Natural killer cell (primary cell): ENCODE results near the gene ZNF445. TPM values are rescaled to one million over a fixed set of nuclear protein-coding genes. Genes with fewer than 3 reads are reported as not detected.

Experiments
- ATAC-seq, 3 donors: fragments of 150-1000 bp in 2 of 3; fragments of 200-7000 bp in 1 of 3; cut with Tn5 transposase; 1 replicate in 1 of 3; 2 replicates in 2 of 3; pipeline ENCODE4 v1.10.0; 2021; ENCODE audit warnings: mild to moderate bottlenecking in 2 of 3, moderate library complexity in 2 of 3
- DNase-seq, 2 donors: peaks; one replicate each; pipeline versions ENCODE4 v3.0.0 to v3.0.0-alpha.2; 2013 to 2021; ENCODE audit warnings: mixed read lengths in 1 of 2
- H3K27ac ChIP-seq: one replicate; pipeline ENCODE4 v1.5.1; 2013; ENCODE audit warnings: mild to moderate bottlenecking, low read length
- H3K27me3 ChIP-seq: one replicate; pipeline ENCODE4 v1.6.1; 2013; ENCODE audit warnings: low read length; ENCODE audit not compliant: control insufficient read depth, insufficient read depth
- H3K36me3 ChIP-seq: one replicate; pipeline ENCODE4 v1.6.1; 2013; ENCODE audit warnings: low read length; ENCODE audit not compliant: control insufficient read depth, insufficient read depth
- H3K4me1 ChIP-seq: one replicate; pipeline ENCODE4 v1.6.1; 2013; ENCODE audit warnings: low read length; ENCODE audit not compliant: control insufficient read depth, insufficient read depth
- H3K4me3 ChIP-seq: one replicate; pipeline ENCODE4 v1.5.1; 2013; ENCODE audit warnings: low read length
- H3K9me3 ChIP-seq: one replicate; pipeline ENCODE4 v1.6.1; 2013; ENCODE audit warnings: low read length; ENCODE audit not compliant: control insufficient read depth, insufficient read depth
- H3K27ac Mint-ChIP-seq, 2 donors: one replicate each; pipeline ENCODE4 v1.8.0; 2022; ENCODE audit warnings: mild to moderate bottlenecking in 2 of 2, mixed read lengths in 2 of 2, moderate library complexity in 1 of 2
- H3K27me3 Mint-ChIP-seq, 2 donors: one replicate each; pipeline ENCODE4 v1.8.0; 2022; ENCODE audit warnings: low read depth in 2 of 2, mixed read lengths in 2 of 2
- H3K36me3 Mint-ChIP-seq: one replicate; pipeline ENCODE4 v1.8.0; 2022; ENCODE audit warnings: mixed read lengths
- H3K4me1 Mint-ChIP-seq, 2 donors: one replicate each; pipeline ENCODE4 v1.8.0; 2022; ENCODE audit warnings: mixed read lengths in 2 of 2
- H3K4me3 Mint-ChIP-seq: one replicate; pipeline ENCODE4 v1.8.0; 2022; ENCODE audit warnings: mild to moderate bottlenecking, moderate library complexity, mixed read lengths
- H3K9me3 Mint-ChIP-seq, 2 donors: one replicate each; pipeline ENCODE4 v1.8.0; 2022; ENCODE audit warnings: mixed read lengths in 2 of 2
- WGBS: methylation state at CpG from one replicate; pipeline ENCODE4 v1.1.7; 2013; ENCODE audit warnings: missing lambda C conversion rate; ENCODE audit not compliant: insufficient coverage; 5-methylcytosine and 5-hydroxymethylcytosine counted together
- intact Hi-C: fragments of 100-400 bp; cut with micrococcal nuclease; formaldehyde crosslinking; loops from one replicate; pipeline ENCODE4 v1.14.2; 2022
- total RNA-seq, 4 donors: library from RNA; stranded (reverse); fragments of 120-200 nt in 1 of 4; gene quantifications; one replicate each; pipeline versions ENCODE4 v1.2.3 to v1.2.4, GENCODE V29; 2013 to 2022
- TF ChIP-seq, protein P1 (sequence below): fragments of 200-600 bp; IDR thresholded peaks from one replicate; pipeline ENCODE4 v1.8.0; 2022; ENCODE audit warnings: antibody characterized with exemption

The ZNF445 gene
- total RNA-seq, 3 donors from 2014 or later (not counting 1 experiment from before 2014, with no cell fraction given): 15.5 to 24.4 (median 17.4) TPM

GRCh38 chr3:44439499-44440295 is 37.8 kb downstream of the ZNF445 start:
- Histone ChIP-seq H3K27ac (peak overlapping the region; percentile 93), H3K4me3 (no peak overlapping the region), H3K27me3 (no peaks in the 10 kb centered on the region), H3K9me3 (no peaks in the 10 kb centered on the region), H3K36me3 (peaks cover 8% of the 10 kb centered on the region), H3K4me1 (peaks cover 24% of the 10 kb centered on the region)
- peaks cover 0 to 2% of the 10 kb centered on the region in 2 donors for H3K9me3 Mint-ChIP-seq
- peak overlapping the region; percentile 86 for H3K4me3 Mint-ChIP-seq
- TF ChIP-seq, protein P1, sequence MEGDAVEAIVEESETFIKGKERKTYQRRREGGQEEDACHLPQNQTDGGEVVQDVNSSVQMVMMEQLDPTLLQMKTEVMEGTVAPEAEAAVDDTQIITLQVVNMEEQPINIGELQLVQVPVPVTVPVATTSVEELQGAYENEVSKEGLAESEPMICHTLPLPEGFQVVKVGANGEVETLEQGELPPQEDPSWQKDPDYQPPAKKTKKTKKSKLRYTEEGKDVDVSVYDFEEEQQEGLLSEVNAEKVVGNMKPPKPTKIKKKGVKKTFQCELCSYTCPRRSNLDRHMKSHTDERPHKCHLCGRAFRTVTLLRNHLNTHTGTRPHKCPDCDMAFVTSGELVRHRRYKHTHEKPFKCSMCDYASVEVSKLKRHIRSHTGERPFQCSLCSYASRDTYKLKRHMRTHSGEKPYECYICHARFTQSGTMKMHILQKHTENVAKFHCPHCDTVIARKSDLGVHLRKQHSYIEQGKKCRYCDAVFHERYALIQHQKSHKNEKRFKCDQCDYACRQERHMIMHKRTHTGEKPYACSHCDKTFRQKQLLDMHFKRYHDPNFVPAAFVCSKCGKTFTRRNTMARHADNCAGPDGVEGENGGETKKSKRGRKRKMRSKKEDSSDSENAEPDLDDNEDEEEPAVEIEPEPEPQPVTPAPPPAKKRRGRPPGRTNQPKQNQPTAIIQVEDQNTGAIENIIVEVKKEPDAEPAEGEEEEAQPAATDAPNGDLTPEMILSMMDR: no peak
- ATAC-seq (peak; percentile 81 to 92 (median 90)), DNase-seq (peak; percentile 64 to 86)
- H3K27me3 Mint-ChIP-seq: no peaks in the 10 kb centered on the region
- WGBS: 3% methylated on average over 7 of the region's 7 CpGs
- H3K4me1 Mint-ChIP-seq: peaks cover 32 to 33% of the 10 kb centered on the region in 2 donors
- intact Hi-C loops: loop anchor here (1.0 to 2.0 kb wide), 2 partner anchors 38 to 101 kb away; partner anchors contain the start of genes TCAIM and ZNF445
- H3K36me3 Mint-ChIP-seq: no peaks in the 10 kb centered on the region
- peak overlapping the region; percentile 93 to 100 for H3K27ac Mint-ChIP-seq

DNA sequence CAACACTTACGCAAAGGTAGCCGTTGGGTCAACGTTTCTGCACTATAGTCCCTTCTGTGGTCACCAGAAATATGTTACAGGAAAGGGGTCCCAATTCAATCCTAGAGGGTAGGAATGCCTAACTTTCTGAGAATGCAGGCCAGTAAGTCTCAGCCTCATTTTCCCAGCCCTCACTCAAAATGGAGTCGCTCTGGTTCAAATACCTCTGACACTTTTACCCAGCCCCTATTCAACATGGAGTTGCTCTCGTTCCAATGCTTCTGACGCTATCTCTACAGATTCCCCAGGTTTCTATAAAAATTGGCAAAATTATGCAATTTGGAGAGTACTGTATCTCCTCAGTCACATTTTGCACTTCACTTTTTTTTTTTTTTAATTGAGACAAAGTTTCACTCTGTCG is 39.7 kb downstream of the ZNF445 start:
- intact Hi-C loops: no loop called here
- 93% methylated on average over 6 of the region's 7 CpGs for WGBS
- TF ChIP-seq, protein P1: no peak
- no peak for DNase-seq
- no peak overlapping the region for H3K4me3 ChIP-seq
- no peak overlapping the region for H3K4me3 Mint-ChIP-seq
- peaks cover 24% of the 10 kb centered on the region for H3K4me1 ChIP-seq
- H3K36me3 ChIP-seq: no peaks in the 10 kb centered on the region
- H3K27ac ChIP-seq: no peak overlapping the region
- H3K4me1 Mint-ChIP-seq: peaks cover 32 to 33% of the 10 kb centered on the region in 2 donors
- no peaks in the 10 kb centered on the region for H3K27me3 Mint-ChIP-seq
- no peaks in the 10 kb centered on the region for H3K36me3 Mint-ChIP-seq
- H3K27me3 ChIP-seq: no peaks in the 10 kb centered on the region
- no peaks in the 10 kb centered on the region for H3K9me3 ChIP-seq
- no peak for ATAC-seq
- H3K27ac Mint-ChIP-seq: peak overlapping the region in 1 of 2 donors; percentile 16
- peaks cover 0 to 2% of the 10 kb centered on the region in 2 donors for H3K9me3 Mint-ChIP-seq

GRCh38 chr3:44436181-44436580 is 41.3 kb downstream of the ZNF445 start:
- H3K36me3 ChIP-seq: no peaks in the 10 kb centered on the region
- H3K36me3 Mint-ChIP-seq: no peaks in the 10 kb centered on the region
- peak overlapping the region in 1 of 2 donors; percentile 57 for H3K27ac Mint-ChIP-seq
- DNase-seq (no peak), ATAC-seq (no peak)
- H3K4me3 Mint-ChIP-seq: no peak overlapping the region
- peaks cover 20 to 21% of the 10 kb centered on the region in 2 donors for H3K4me1 Mint-ChIP-seq
- peaks cover 23% of the 10 kb centered on the region for H3K4me1 ChIP-seq
- intact Hi-C loops: no loop called here
- no peaks in the 10 kb centered on the region for H3K9me3 ChIP-seq
- peaks cover 0 to 2% of the 10 kb centered on the region in 2 donors for H3K9me3 Mint-ChIP-seq
- H3K4me3 ChIP-seq: no peak overlapping the region
- TF ChIP-seq, protein P1: no peak
- H3K27me3 ChIP-seq: no peaks in the 10 kb centered on the region
- H3K27me3 Mint-ChIP-seq: no peaks in the 10 kb centered on the region
- WGBS: 88% methylated on average over 1 of the region's 1 CpG
- no peak overlapping the region for H3K27ac ChIP-seq
